H1 (cell line): ENCODE results near the gene ACKR3. TPM values are rescaled to one million over a fixed set of nuclear protein-coding genes. Genes with fewer than 3 reads are reported as not detected.

Experiments used
- CTCF ChIA-PET: fragments of 300-600 bp; sonication (Branson Sonifier 250); formaldehyde crosslinking; loops from one replicate; lab custom pipeline; 2021; ENCODE audit not compliant: partially characterized antibody; lab: Charles Lee
- POLR2A ChIA-PET: fragments of 300-600 bp; sonication (Branson Sonifier 250); formaldehyde crosslinking; loops from one replicate; lab custom pipeline; 2021; ENCODE audit warnings: inconsistent platforms; ENCODE audit not compliant: partially characterized antibody; lab: Charles Lee
- DNase-seq, 2 experiments: peaks; one replicate each; pipeline versions ENCODE4 v3.0.0 to v3.0.0-alpha.2; 2010 to 2022; ENCODE audit warnings: low spot score in 2 of 2, low read depth in 1 of 2, mixed read lengths in 1 of 2
- FAIRE-seq: peaks from 2 replicates; lab custom pipeline; 2011; peaks lifted over from hg19 to GRCh38; lab: Jason Lieb, UNC
- H2AFZ ChIP-seq: 2 replicates; pipeline ENCODE4 v1.8.1; 2012; ENCODE audit warnings: low read length, inconsistent platforms
- H2AK5ac ChIP-seq: 2 replicates; pipeline ENCODE4 v1.6.1; 2013; ENCODE audit warnings: low read depth, low read length
- H2BK120ac ChIP-seq: replicated peaks from 2 replicates; pipeline ENCODE3; 2013; ENCODE audit warnings: low read depth, low read length, inconsistent platforms
- H2BK12ac ChIP-seq: 2 replicates; pipeline ENCODE4 v1.6.1; 2013; ENCODE audit warnings: low read depth, low read length
- H2BK15ac ChIP-seq: 2 replicates; pipeline ENCODE4 v1.6.1; 2013; ENCODE audit warnings: low read length
- H2BK20ac ChIP-seq: 2 replicates; pipeline ENCODE4 v1.6.1; 2013; ENCODE audit warnings: low read length
- H2BK5ac ChIP-seq: 2 replicates; pipeline ENCODE4 v1.6.1; 2013; ENCODE audit warnings: low read depth, low read length
- H3K14ac ChIP-seq: 2 replicates; pipeline ENCODE4 v1.6.1; 2013; ENCODE audit warnings: inconsistent platforms; ENCODE audit not compliant: insufficient read length
- H3K18ac ChIP-seq: 2 replicates; pipeline ENCODE4 v1.6.1; 2013; ENCODE audit warnings: low read length; ENCODE audit errors: extremely low read depth
- H3K23ac ChIP-seq: 2 replicates; pipeline ENCODE4 v1.6.1; 2013; ENCODE audit warnings: inconsistent platforms; ENCODE audit not compliant: insufficient read length
- H3K23me2 ChIP-seq: 2 replicates; pipeline ENCODE4 v1.6.1; 2013; ENCODE audit warnings: low read depth, low read length
- H3K27ac ChIP-seq: 2 replicates; pipeline ENCODE4 v1.6.1; 2011; ENCODE audit warnings: low read depth, low read length, inconsistent platforms
- H3K27me3 ChIP-seq, 4 experiments: replicated peaks in 1 of 4; 1 replicate in 1 of 4; 2 replicates in 3 of 4; pipeline versions ENCODE4 v1.6.1 to v1.8.1; 2011 to 2013; ENCODE audit warnings: low read length in 3 of 4, mild to moderate bottlenecking in 3 of 4, inconsistent platforms in 2 of 4, mixed read lengths in 2 of 4, moderate library complexity in 1 of 4; ENCODE audit not compliant: control insufficient read depth in 3 of 4, insufficient read depth in 3 of 4; ENCODE audit errors: extremely low read depth in 1 of 4
- H3K36me3 ChIP-seq, 4 experiments: 2 replicates each; pipeline versions ENCODE4 v1.6.1 to v1.8.1; 2011 to 2013; ENCODE audit warnings: mild to moderate bottlenecking in 4 of 4, low read length in 3 of 4, moderate library complexity in 2 of 4, control low read depth in 1 of 4, inconsistent platforms in 1 of 4; ENCODE audit not compliant: insufficient read depth in 4 of 4, control insufficient read depth in 2 of 4
- H3K4ac ChIP-seq: replicated peaks from 2 replicates; pipeline ENCODE3; 2013; ENCODE audit warnings: low read length, low read depth, mixed read lengths, inconsistent platforms; ENCODE audit not compliant: insufficient read length
- H3K4me1 ChIP-seq, 4 experiments: replicated peaks in 1 of 4; 1 replicate in 1 of 4; 2 replicates in 3 of 4; pipeline versions ENCODE4 v1.6.1 to v1.8.1; 2011 to 2013; ENCODE audit warnings: low read length in 3 of 4, inconsistent platforms in 2 of 4, mixed read lengths in 1 of 4; ENCODE audit not compliant: insufficient read depth in 4 of 4, control insufficient read depth in 3 of 4
- H3K4me2 ChIP-seq, 2 experiments: 2 replicates each; pipeline versions ENCODE4 v1.6.1 to v1.8.1; 2011 to 2013; ENCODE audit warnings: low read depth in 2 of 2, low read length in 2 of 2, control low read depth in 1 of 2, inconsistent platforms in 1 of 2, mild to moderate bottlenecking in 1 of 2; ENCODE audit not compliant: insufficient read depth in 1 of 2
- H3K4me3 ChIP-seq, 4 experiments: fragments of 200-600, 300-600 bp in 1 of 4; sonication (generic), shearing (Covaris generic), sonication (Bioruptor Twin) in 1 of 4; 2 replicates each; pipeline versions ENCODE4 v1.5.1 to v1.8.1; 2011 to 2016; ENCODE audit warnings: low read length in 4 of 4, low read depth in 3 of 4, control low read depth in 2 of 4, inconsistent platforms in 2 of 4, mild to moderate bottlenecking in 2 of 4, mixed read lengths in 1 of 4, moderate library complexity in 1 of 4; ENCODE audit not compliant: insufficient read depth in 2 of 4; ENCODE audit errors: extremely low read depth in 1 of 4
- H3K56ac ChIP-seq: replicated peaks from 2 replicates; pipeline ENCODE3; 2013; ENCODE audit warnings: low read depth, mild to moderate bottlenecking, mixed read lengths, low read length, inconsistent platforms; ENCODE audit not compliant: insufficient read length
- H3K79me1 ChIP-seq: 2 replicates; pipeline ENCODE4 v1.6.1; 2013; ENCODE audit warnings: low read depth, low read length, control low read depth
- H3K79me2 ChIP-seq, 2 experiments: 2 replicates each; pipeline versions ENCODE4 v1.6.1 to v1.8.1; 2012 to 2013; ENCODE audit warnings: low read length in 2 of 2, mild to moderate bottlenecking in 2 of 2, inconsistent platforms in 1 of 2; ENCODE audit not compliant: insufficient read depth in 2 of 2, control insufficient read depth in 1 of 2
- H3K9ac ChIP-seq, 4 experiments: replicated peaks in 1 of 4; 1 replicate in 1 of 4; 2 replicates in 3 of 4; pipeline versions ENCODE4 v1.6.1 to v1.8.1; 2011 to 2013; ENCODE audit warnings: low read depth in 3 of 4, low read length in 3 of 4, control low read depth in 2 of 4, mild to moderate bottlenecking in 2 of 4, moderate library complexity in 2 of 4, inconsistent platforms in 1 of 4; ENCODE audit errors: extremely low read depth in 1 of 4
- H3K9me3 ChIP-seq, 2 experiments: 2 replicates each; pipeline versions ENCODE4 v1.6.1 to v1.8.1; 2012 to 2013; ENCODE audit warnings: mild to moderate bottlenecking in 2 of 2, moderate library complexity in 2 of 2, control low read depth in 1 of 2, inconsistent platforms in 1 of 2, low read depth in 1 of 2, low read length in 1 of 2, mixed read lengths in 1 of 2; ENCODE audit not compliant: insufficient read depth in 2 of 2
- H4K20me1 ChIP-seq, 2 experiments: replicated peaks in 1 of 2; 2 replicates each; pipeline versions ENCODE3 to v1.8.1; 2011 to 2013; ENCODE audit warnings: inconsistent platforms in 2 of 2, low read length in 2 of 2, mild to moderate bottlenecking in 1 of 2; ENCODE audit not compliant: insufficient read depth in 2 of 2, control insufficient read depth in 1 of 2
- H4K5ac ChIP-seq: 2 replicates; pipeline ENCODE4 v1.6.1; 2013; ENCODE audit warnings: low read length, low read depth, mixed read lengths, inconsistent platforms; ENCODE audit not compliant: insufficient read length
- H4K8ac ChIP-seq: 2 replicates; pipeline ENCODE4 v1.8.0; 2013; ENCODE audit warnings: mild to moderate bottlenecking, moderate library complexity, low read length, inconsistent platforms; ENCODE audit not compliant: insufficient read depth; ENCODE audit errors: extremely low read depth
- H4K91ac ChIP-seq: replicated peaks from 2 replicates; pipeline ENCODE3; 2013; ENCODE audit warnings: low read length, mixed read lengths, inconsistent platforms; ENCODE audit not compliant: insufficient read length
- BCL11A ChIP-seq, 2 experiments: IDR thresholded peaks; one replicate each; pipeline ENCODE4 v1.6.1; 2011; ENCODE audit warnings: low read depth in 2 of 2, low read length in 2 of 2, mild to moderate bottlenecking in 2 of 2
- CREB1 ChIP-seq: IDR thresholded peaks from 2 replicates; pipeline ENCODE4 v1.6.1; 2012; ENCODE audit warnings: inconsistent platforms
- CTBP2 ChIP-seq: IDR thresholded peaks from 2 replicates; pipeline ENCODE4 v1.7.0; 2011; ENCODE audit warnings: borderline replicate concordance, mild to moderate bottlenecking, moderate library complexity, mixed read lengths, low read length; ENCODE audit not compliant: insufficient read depth, insufficient read length
- EP300 ChIP-seq, 2 experiments: IDR thresholded peaks; 1 replicate in 1 of 2; 2 replicates in 1 of 2; pipeline ENCODE4 v1.6.1; 2011 to 2012; ENCODE audit warnings: low read depth in 2 of 2, low read length in 2 of 2, mild to moderate bottlenecking in 2 of 2, borderline replicate concordance in 1 of 2, inconsistent platforms in 1 of 2, moderate library complexity in 1 of 2
- FOSL1 ChIP-seq: IDR thresholded peaks from 2 replicates; pipeline ENCODE4 v1.6.1; 2011; ENCODE audit warnings: mild to moderate bottlenecking, low read depth, low read length, moderate library complexity; ENCODE audit not compliant: insufficient read depth
- MAX ChIP-seq: IDR thresholded peaks from 2 replicates; pipeline ENCODE4 v1.6.1; 2012; ENCODE audit warnings: inconsistent platforms
- PHF8 ChIP-seq: fragments of 200-600 bp; sonication (generic); conservative IDR thresholded peaks from 2 replicates; pipeline ENCODE4 v1.7.1; 2012; ENCODE audit warnings: low read depth, mild to moderate bottlenecking, inconsistent platforms, low read length, moderate library complexity
- POU5F1 ChIP-seq: IDR thresholded peaks from 2 replicates; pipeline ENCODE4 v1.6.1; 2011; ENCODE audit warnings: low read depth, mild to moderate bottlenecking, low read length, moderate library complexity
- RAD21 ChIP-seq, 2 experiments: IDR thresholded peaks in 1 of 2; conservative IDR thresholded peaks in 1 of 2; 2 replicates each; pipeline ENCODE4 v1.6.1; 2011; ENCODE audit warnings: low read depth in 2 of 2, low read length in 2 of 2, improper control_type of control experiment in 1 of 2, inconsistent platforms in 1 of 2, mild to moderate bottlenecking in 1 of 2, moderate library complexity in 1 of 2
- SIRT6 ChIP-seq: IDR thresholded peaks from one replicate; pipeline ENCODE4 v1.7.1; 2012; ENCODE audit warnings: low read length, inconsistent platforms
- SIX5 ChIP-seq: IDR thresholded peaks from 2 replicates; pipeline ENCODE4 v1.6.1; 2011; ENCODE audit warnings: mild to moderate bottlenecking, low read depth, low read length
- SP2 ChIP-seq: IDR thresholded peaks from 2 replicates; pipeline ENCODE4 v1.6.1; 2012; ENCODE audit warnings: mild to moderate bottlenecking, low read length, inconsistent platforms
- ZNF274 ChIP-seq: IDR thresholded peaks from 2 replicates; pipeline ENCODE4 v1.7.0; 2012; ENCODE audit warnings: low read length, borderline replicate concordance; ENCODE audit errors: extremely low read depth
- WGBS, 2 experiments: shearing (Covaris generic) in 1 of 2; methylation state at CpG; one replicate each; pipeline versions ENCODE4 v1.1.6 to v1.1.7; 2013 to 2015; ENCODE audit warnings: low lambda C conversion rate in 2 of 2, mixed read lengths in 2 of 2, inconsistent platforms in 1 of 2, low coverage in 1 of 2, missing lambda C conversion rate in 1 of 2; ENCODE audit not compliant: insufficient replicate concordance in 2 of 2, insufficient coverage in 1 of 2, insufficient read length in 1 of 2; ENCODE audit errors: extremely low coverage in 1 of 2, missing lambda C conversion rate in 1 of 2; 5-methylcytosine and 5-hydroxymethylcytosine counted together
- polyA plus RNA-seq, 7 experiments: library from polyadenylated mRNA; depleted of rRNA in 3 of 7; stranded (reverse) in 5 of 7; unstranded in 2 of 7; fragments of >200 nt in 5 of 7; fragments of 200-250 nt in 2 of 7; gene quantifications; 1 replicate in 5 of 7; 2 replicates in 1 of 7; 4 replicates in 1 of 7; pipeline versions ENCODE4 v1.2.1 to v1.2.3, GENCODE V29; 2011 to 2013; ENCODE audit warnings: missing spikeins in 2 of 7, mixed read lengths in 2 of 7
- total RNA-seq: library from RNA; stranded (reverse); fragmentation: NEBNext Ultra II Directional; extraction: Animal tissue kit (Norgen Biotek cat#: 25700); gene quantifications from 2 replicates; pipeline ENCODE4 v1.2.1, GENCODE V29; 2021

ACKR3 gene
- total and polyA plus RNA-seq, 2 of the 8 experiments (the other 6 are each of a cell fraction or from before 2014, with no cell fraction given) = 1.4 to 24.4 TPM

- no peak overlapping the region for H4K8ac ChIP-seq
- FAIRE-seq = no peak
- no peaks in the 10 kb centered on the region for H4K20me1 ChIP-seq
- no peak for DNase-seq
- POLR2A ChIA-PET = no interaction called here
- H3K27ac ChIP-seq = no peak overlapping the region
- peaks cover 0 to 2% (median 0%) of the 10 kb centered on the region in 4 experiments; a peak in 1 of 7 replicates for H3K4me1 ChIP-seq
- no peak overlapping the region for H3K23ac ChIP-seq
- H2AK5ac ChIP-seq = no peak overlapping the region
- no peak overlapping the region for H4K91ac ChIP-seq
- no peak overlapping the region for H4K5ac ChIP-seq
- H2BK12ac ChIP-seq = no peak overlapping the region
- CTCF ChIA-PET = interaction anchor here (1.2 to 1.6 kb wide), 2 partner anchors 17 to 32 kb away, joined by 3 to 5 read pairs; no protein-coding TSS in a partner anchor
- H3K23me2 ChIP-seq = no peaks in the 10 kb centered on the region; the same call in 1 of the 2 replicates
- H3K56ac ChIP-seq = no peak overlapping the region
- H2BK15ac ChIP-seq = no peak overlapping the region
- no peaks in the 10 kb centered on the region for H3K36me3 ChIP-seq
- H2BK5ac ChIP-seq = no peak overlapping the region
- no peak overlapping the region for H3K9ac ChIP-seq
- no peak overlapping the region for H3K4me2 ChIP-seq
- H3K14ac ChIP-seq = no peak overlapping the region
- H3K79me2 ChIP-seq = no peaks in the 10 kb centered on the region
- no peaks in the 10 kb centered on the region for H3K79me1 ChIP-seq
- 89% methylated on average over 13 of the region's 13 CpGs; no CpG with 5 or more reads in 1 of the 2 experiments for WGBS, 2 experiments
- H3K27me3 ChIP-seq = no peaks in the 10 kb centered on the region
- no peak overlapping the region for H2AFZ ChIP-seq
- no peaks in the 10 kb centered on the region for H3K9me3 ChIP-seq
- no peak overlapping the region for H2BK120ac ChIP-seq
- H2BK20ac ChIP-seq = no peak overlapping the region
- no peak overlapping the region for H3K4me3 ChIP-seq
- no peak overlapping the region for H3K18ac ChIP-seq
- H3K4ac ChIP-seq = no peak overlapping the region
- TF ChIP-seq EP300 (IDR thresholded peaks at IDR 0.05; ENCODE audit: borderline replicate concordance in 1 of 2, low read depth in 2 of 2, low read length in 2 of 2) (no peak), ZNF274 (no peak), BCL11A (IDR thresholded peaks at IDR 0.05; ENCODE audit: low read depth in 2 of 2, low read length in 2 of 2) (no peak), FOSL1 (no peak), SIX5 (no peak), RAD21 (IDR thresholded peaks at IDR 0.05 in 1 of 2, conservative IDR thresholded peaks at IDR 0.05 in 1 of 2; ENCODE audit: low read depth in 2 of 2, low read length in 2 of 2) (no peak), POU5F1 (no peak), MAX (no peak), CTBP2 (no peak), CREB1 (no peak), PHF8 (no peak), SIRT6 (no peak), SP2 (no peak)
Observed at GRCh38 chr2:236545814-236546480, 23.7 kb upstream of the ACKR3 start.
